ENCODE data around the gene AMBRA1. TPM values are rescaled to one million over a fixed set of nuclear protein-coding genes. Genes with fewer than 3 reads are reported as not detected.
"Not testable (repeated sequence)": the region's sequence is repeated elsewhere in the genome, so short reads cannot be mapped to it uniquely, and the experiment has no call there.

Gene AMBRA1
- total and polyA plus RNA-seq, 12 donors = 5.2 to 23.3 (median 16.0) TPM

DNA sequence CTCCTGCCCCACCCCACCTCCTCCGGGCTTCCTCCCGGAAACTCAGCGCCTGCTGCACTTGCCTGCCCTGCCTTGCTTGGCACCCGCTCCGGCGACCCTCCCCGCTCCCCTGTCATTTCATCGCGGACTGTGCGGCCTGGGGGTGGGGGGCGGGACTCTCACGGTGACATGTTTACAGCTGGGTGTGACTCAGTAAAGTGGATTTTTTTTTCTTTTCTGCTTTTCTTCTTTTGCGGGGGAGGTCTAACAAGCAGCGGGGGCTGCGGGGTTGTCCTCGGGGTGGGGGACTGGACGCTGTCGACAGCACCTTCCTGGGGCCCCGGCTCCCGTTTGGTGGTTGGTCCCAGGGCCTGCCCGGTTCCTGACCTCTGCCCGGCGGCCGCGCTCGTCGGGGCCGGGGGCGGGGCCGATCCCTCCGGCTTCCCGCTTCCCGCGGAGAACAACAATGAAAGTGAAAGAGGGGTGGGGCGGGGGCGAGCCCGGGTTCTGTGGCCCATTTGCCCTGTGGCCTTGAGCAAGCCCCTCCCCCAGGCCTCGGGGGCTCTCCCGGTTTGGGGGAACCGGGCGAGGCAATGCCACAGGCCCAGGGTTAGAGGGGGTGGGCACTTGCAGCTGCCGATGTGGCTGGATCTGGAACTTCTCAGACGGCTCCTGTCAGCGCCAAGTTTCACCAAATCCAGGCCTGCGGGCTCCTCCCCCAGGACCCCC, 213.3 kb downstream of the AMBRA1 start:
- H3K4me1 ChIP-seq = peaks cover 7 to 35% (median 20%) of the 10 kb centered on the region in 9 donors
- H3K27ac ChIP-seq = peak overlapping the region; percentile 49 to 93 (median 82)
- H3K9me3 ChIP-seq = no peaks in the 10 kb centered on the region
- H3K27me3 ChIP-seq = peaks cover 0 to 24% (median 6%) of the 10 kb centered on the region in 7 donors
- H3K36me3 ChIP-seq = peaks cover 0 to 35% (median 12%) of the 10 kb centered on the region in 9 donors
- TF ChIP-seq, protein P1, sequence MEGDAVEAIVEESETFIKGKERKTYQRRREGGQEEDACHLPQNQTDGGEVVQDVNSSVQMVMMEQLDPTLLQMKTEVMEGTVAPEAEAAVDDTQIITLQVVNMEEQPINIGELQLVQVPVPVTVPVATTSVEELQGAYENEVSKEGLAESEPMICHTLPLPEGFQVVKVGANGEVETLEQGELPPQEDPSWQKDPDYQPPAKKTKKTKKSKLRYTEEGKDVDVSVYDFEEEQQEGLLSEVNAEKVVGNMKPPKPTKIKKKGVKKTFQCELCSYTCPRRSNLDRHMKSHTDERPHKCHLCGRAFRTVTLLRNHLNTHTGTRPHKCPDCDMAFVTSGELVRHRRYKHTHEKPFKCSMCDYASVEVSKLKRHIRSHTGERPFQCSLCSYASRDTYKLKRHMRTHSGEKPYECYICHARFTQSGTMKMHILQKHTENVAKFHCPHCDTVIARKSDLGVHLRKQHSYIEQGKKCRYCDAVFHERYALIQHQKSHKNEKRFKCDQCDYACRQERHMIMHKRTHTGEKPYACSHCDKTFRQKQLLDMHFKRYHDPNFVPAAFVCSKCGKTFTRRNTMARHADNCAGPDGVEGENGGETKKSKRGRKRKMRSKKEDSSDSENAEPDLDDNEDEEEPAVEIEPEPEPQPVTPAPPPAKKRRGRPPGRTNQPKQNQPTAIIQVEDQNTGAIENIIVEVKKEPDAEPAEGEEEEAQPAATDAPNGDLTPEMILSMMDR (IDR thresholded peaks at IDR 0.05) = no peak
- intact Hi-C loops (cut with DNase I) = loop anchor here in 4 of 10 donors (10.0 kb wide), 2 partner anchors 224 to 234 kb away; partner anchors contain the start of genes ATG13 (in 3 of the 4) and HARBI1 (in 3 of the 4)
- ATAC-seq (peak; percentile 16 to 73 (median 69)), DNase-seq (peak; percentile 73 to 83)
- WGBS, 2 donors = 5% methylated on average over 45 of the region's 45 CpGs
- H3K4me3 ChIP-seq = peak overlapping the region; percentile 67 to 89 (median 74)

- 66 to 68% methylated on average over 26 to 34 of the region's 36 CpGs for WGBS, 2 donors
- Histone ChIP-seq H3K27me3 (peaks cover 0 to 24% (median 6%) of the 10 kb centered on the region in 7 donors), H3K36me3 (peaks cover 0 to 43% (median 20%) of the 10 kb centered on the region in 9 donors), H3K4me3 (peak overlapping the region in 7 of 10 donors; percentile 67 to 89 (median 75)), H3K27ac (peak overlapping the region in 9 of 10 donors; percentile 61 to 93 (median 86)), H3K4me1 (peaks cover 7 to 35% (median 20%) of the 10 kb centered on the region in 9 donors)
- intact Hi-C loops (cut with DNase I) = loop anchor here in 4 of 10 donors (10.0 kb wide), 2 partner anchors 225 to 235 kb away; partner anchors contain the start of genes ATG13 (in 3 of the 4) and HARBI1 (in 3 of the 4)
- ATAC-seq (peak in 7 of 8 donors; percentile 3 to 18 (median 12)), DNase-seq (peak in 1 of 2 donors; percentile 21)
- H3K9me3 ChIP-seq = not testable (repeated sequence)
Observed at GRCh38 chr11:46379482-46380293, 214.1 kb downstream of the AMBRA1 start.

DNA sequence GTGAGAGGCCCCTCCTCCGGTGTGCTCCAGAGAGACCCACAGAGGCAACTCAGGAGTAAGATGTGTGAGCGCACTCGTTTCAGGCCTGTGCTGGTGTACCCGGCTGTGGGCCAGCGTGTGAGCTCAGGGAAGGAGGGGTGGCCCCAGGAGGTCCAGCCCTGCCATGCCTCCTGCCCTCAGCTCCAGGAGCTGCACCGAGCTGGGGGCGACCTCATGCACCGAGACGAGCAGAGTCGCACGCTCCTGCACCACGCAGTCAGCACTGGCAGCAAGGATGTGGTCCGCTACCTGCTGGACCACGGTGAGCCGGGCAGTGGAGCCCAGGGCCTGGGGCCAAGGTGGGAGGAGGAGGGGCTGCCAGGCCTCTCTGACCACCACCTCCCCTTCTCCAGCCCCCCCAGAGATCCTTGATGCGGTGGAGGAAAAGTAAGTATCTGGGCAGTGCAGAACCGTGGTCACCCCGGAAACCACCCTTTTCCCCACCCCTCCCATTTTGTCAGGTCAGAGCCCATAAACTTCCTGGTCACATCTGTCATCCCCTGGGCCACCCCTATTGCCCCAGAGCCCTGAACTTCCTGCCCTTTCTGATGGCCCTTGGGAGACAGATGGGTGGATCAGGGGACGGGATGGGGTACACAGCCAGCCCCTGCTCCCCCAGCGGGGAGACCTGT, 214.9 kb downstream of the AMBRA1 start:
- intact Hi-C loops (cut with DNase I) = no loop called here
- Histone ChIP-seq H3K4me1 (peaks cover 7 to 35% (median 20%) of the 10 kb centered on the region in 9 donors), H3K9me3 (no peaks in the 10 kb centered on the region), H3K27ac (peak overlapping the region in 5 of 10 donors; percentile 76 to 93 (median 90)), H3K36me3 (peaks cover 0 to 50% (median 20%) of the 10 kb centered on the region in 9 donors), H3K4me3 (no peak overlapping the region), H3K27me3 (peaks cover 0 to 24% (median 6%) of the 10 kb centered on the region in 7 donors)
- TF ChIP-seq, protein P1 (IDR thresholded peaks at IDR 0.05) = no peak
- peak in 3 of 8 donors; percentile 0 to 7 (median 3) for ATAC-seq
- peak in 1 of 2 donors; percentile 20 for DNase-seq
- WGBS, 2 donors = 78 to 79% methylated on average over 20 of the region's 20 CpGs

GRCh38 chr11:46378296-46378695, 215.5 kb downstream of the AMBRA1 start:
- peaks cover 0 to 57% (median 20%) of the 10 kb centered on the region in 9 donors for H3K36me3 ChIP-seq
- H3K9me3 ChIP-seq = no peaks in the 10 kb centered on the region
- H3K27me3 ChIP-seq = peaks cover 0 to 22% (median 6%) of the 10 kb centered on the region in 7 donors
- intact Hi-C loops (cut with DNase I) = no loop called here
- TF ChIP-seq, protein P1 (IDR thresholded peaks at IDR 0.05) = no peak
- no peak overlapping the region for H3K4me3 ChIP-seq
- H3K27ac ChIP-seq = no peak overlapping the region
- no peak for DNase-seq
- H3K4me1 ChIP-seq = peaks cover 7 to 35% (median 20%) of the 10 kb centered on the region in 9 donors
- no peak for ATAC-seq
- 88 to 92% methylated on average over 10 of the region's 10 CpGs for WGBS, 2 donors
